SJCRH30 (cell line): Measurements from ENCODE around the gene CDH8. TPM values are rescaled to one million over a fixed set of nuclear protein-coding genes. Genes with fewer than 3 reads are reported as not detected.

Source experiments
- DNase-seq, 2 experiments: peaks; one replicate each; pipeline ENCODE4 v3.0.0-alpha.2; 2015 to 2020
- H3K27ac ChIP-seq: fragments of 250-450 bp; sonication (Bioruptor Pico); 2 replicates; pipeline ENCODE4 v1.5.1; 2020; ENCODE audit warnings: mild to moderate bottlenecking, moderate library complexity
- H3K27me3 ChIP-seq: fragments of 250-450 bp; sonication (Bioruptor Pico); 2 replicates; pipeline ENCODE4 v1.5.1; 2020; ENCODE audit warnings: mild to moderate bottlenecking, moderate library complexity
- H3K36me3 ChIP-seq: fragments of 250-450 bp; sonication (Bioruptor Pico); 2 replicates; pipeline ENCODE4 v1.5.1; 2020; ENCODE audit warnings: mild to moderate bottlenecking, moderate library complexity
- H3K4me1 ChIP-seq: fragments of 250-450 bp; sonication (Bioruptor Pico); 2 replicates; pipeline ENCODE4 v1.5.1; 2020; ENCODE audit warnings: mild to moderate bottlenecking, moderate library complexity
- H3K4me3 ChIP-seq: fragments of 250-450 bp; sonication (Bioruptor Pico); 2 replicates; pipeline ENCODE4 v1.5.1; 2020; ENCODE audit warnings: mild to moderate bottlenecking, moderate library complexity
- H3K9me3 ChIP-seq: fragments of 250-450 bp; sonication (Bioruptor Pico); replicated peaks from 2 replicates; pipeline ENCODE4 v1.5.1; 2020; ENCODE audit warnings: mild to moderate bottlenecking, moderate library complexity
- total RNA-seq: library from RNA; depleted of rRNA; stranded (reverse); fragments of >200 nt; shearing (Covaris generic); gene quantifications from 2 replicates; pipeline ENCODE4 v1.2.3, GENCODE V29; 2014; rRNA removed

Gene CDH8
- total RNA-seq = not detected in 2 replicates

- Histone ChIP-seq H3K4me1 (no peaks in the 10 kb centered on the region), H3K36me3 (no peaks in the 10 kb centered on the region), H3K27me3 (peaks cover 3% of the 10 kb centered on the region; the same call in 1 of the 2 replicates), H3K27ac (no peak within 1 kb of the TSS), H3K4me3 (no peak within 1 kb of the TSS), H3K9me3 (no peaks in the 10 kb centered on the region)
- no peak for DNase-seq
Observed at GRCh38 chr16:62036101-62036801, at the start of gene CDH8. Gene CDH8 (minus strand): TSS chr16:62036438. CDS start chr16:62021403, 15,035 bp downstream.

GRCh38 chr16:62079236-62079635, 43.0 kb upstream of the CDH8 start:
- H3K4me1 ChIP-seq = no peaks in the 10 kb centered on the region
- H3K27me3 ChIP-seq = no peaks in the 10 kb centered on the region; the same call in 1 of the 2 replicates
- H3K4me3 ChIP-seq = no peak overlapping the region
- no peak for DNase-seq
- no peaks in the 10 kb centered on the region for H3K9me3 ChIP-seq
- H3K36me3 ChIP-seq = no peaks in the 10 kb centered on the region
- no peak overlapping the region for H3K27ac ChIP-seq

- Histone ChIP-seq H3K27me3 (no peaks in the 10 kb centered on the region; the same call in 1 of the 2 replicates), H3K27ac (no peak overlapping the region), H3K4me1 (no peaks in the 10 kb centered on the region), H3K4me3 (no peak overlapping the region), H3K9me3 (no peaks in the 10 kb centered on the region), H3K36me3 (no peaks in the 10 kb centered on the region)
- peak; percentile 21 to 52 for DNase-seq
Observed at GRCh38 chr16:62077998-62078397, 41.8 kb upstream of the CDH8 start.

GRCh38 chr16:62076886-62077285, 40.6 kb upstream of the CDH8 start:
- no peak overlapping the region for H3K4me3 ChIP-seq
- H3K27me3 ChIP-seq = no peaks in the 10 kb centered on the region; the same call in 1 of the 2 replicates
- no peaks in the 10 kb centered on the region for H3K9me3 ChIP-seq
- DNase-seq = no peak
- H3K27ac ChIP-seq = no peak overlapping the region
- H3K36me3 ChIP-seq = no peaks in the 10 kb centered on the region
- H3K4me1 ChIP-seq = no peaks in the 10 kb centered on the region

GRCh38 chr16:62068747-62069146, 32.5 kb upstream of the CDH8 start:
- Histone ChIP-seq H3K27me3 (no peaks in the 10 kb centered on the region), H3K36me3 (no peaks in the 10 kb centered on the region), H3K27ac (no peak overlapping the region), H3K4me3 (no peak overlapping the region), H3K9me3 (no peaks in the 10 kb centered on the region), H3K4me1 (no peaks in the 10 kb centered on the region)
- peak; percentile 9 to 45 for DNase-seq

GRCh38 chr16:62067981-62068380, 31.7 kb upstream of the CDH8 start:
- Histone ChIP-seq H3K27ac (no peak overlapping the region), H3K4me1 (no peaks in the 10 kb centered on the region), H3K4me3 (no peak overlapping the region), H3K27me3 (no peaks in the 10 kb centered on the region), H3K9me3 (no peaks in the 10 kb centered on the region), H3K36me3 (no peaks in the 10 kb centered on the region)
- no peak for DNase-seq

GRCh38 chr16:62067182-62067581, 30.9 kb upstream of the CDH8 start:
- Histone ChIP-seq H3K27ac (no peak overlapping the region), H3K27me3 (no peaks in the 10 kb centered on the region), H3K9me3 (no peaks in the 10 kb centered on the region), H3K4me3 (no peak overlapping the region), H3K36me3 (no peaks in the 10 kb centered on the region), H3K4me1 (no peaks in the 10 kb centered on the region)
- DNase-seq = no peak

- H3K9me3 ChIP-seq = no peaks in the 10 kb centered on the region
- no peaks in the 10 kb centered on the region for H3K27me3 ChIP-seq
- no peak for DNase-seq
- no peaks in the 10 kb centered on the region for H3K4me1 ChIP-seq
- no peak overlapping the region for H3K27ac ChIP-seq
- no peak overlapping the region for H3K4me3 ChIP-seq
- H3K36me3 ChIP-seq = no peaks in the 10 kb centered on the region
Observed at GRCh38 chr16:62066747-62067146, 30.5 kb upstream of the CDH8 start.

GRCh38 chr16:62064173-62064572, 27.9 kb upstream of the CDH8 start:
- Histone ChIP-seq H3K4me1 (no peaks in the 10 kb centered on the region), H3K27ac (no peak overlapping the region), H3K9me3 (no peaks in the 10 kb centered on the region), H3K4me3 (no peak overlapping the region), H3K36me3 (no peaks in the 10 kb centered on the region), H3K27me3 (no peaks in the 10 kb centered on the region)
- no peak for DNase-seq

- H3K4me1 ChIP-seq = no peaks in the 10 kb centered on the region
Observed at GRCh38 chr16:62060089-62060488, 23.9 kb upstream of the CDH8 start.

GRCh38 chr16:62059527-62059926, 23.3 kb upstream of the CDH8 start:
- Histone ChIP-seq H3K27ac (no peak overlapping the region), H3K4me3 (no peak overlapping the region), H3K9me3 (no peaks in the 10 kb centered on the region), H3K36me3 (no peaks in the 10 kb centered on the region), H3K27me3 (0 out of 2 replicates have a peak, but pooled peaks cover 2% of the 10 kb centered on the region), H3K4me1 (no peaks in the 10 kb centered on the region)
- DNase-seq = no peak

More at GRCh38 chr16:62060089-62060488, 23.9 kb upstream of the CDH8 start:
- Histone ChIP-seq H3K27me3 (no peaks in the 10 kb centered on the region), H3K27ac (no peak overlapping the region), H3K9me3 (no peaks in the 10 kb centered on the region), H3K4me3 (no peak overlapping the region), H3K36me3 (no peaks in the 10 kb centered on the region)
- no peak for DNase-seq

- DNase-seq = no peak
- H3K4me3 ChIP-seq = no peak overlapping the region
- H3K27ac ChIP-seq = no peak overlapping the region
- H3K27me3 ChIP-seq = 0 out of 2 replicates have a peak, but pooled peaks cover 2% of the 10 kb centered on the region
- H3K4me1 ChIP-seq = no peaks in the 10 kb centered on the region
- H3K36me3 ChIP-seq = no peaks in the 10 kb centered on the region
- no peaks in the 10 kb centered on the region for H3K9me3 ChIP-seq
Observed at GRCh38 chr16:62058412-62058811, 22.2 kb upstream of the CDH8 start.

GRCh38 chr16:62051942-62052341, 15.7 kb upstream of the CDH8 start:
- Histone ChIP-seq H3K36me3 (no peaks in the 10 kb centered on the region), H3K27ac (no peak overlapping the region), H3K9me3 (no peaks in the 10 kb centered on the region), H3K4me3 (no peak overlapping the region), H3K27me3 (0 out of 2 replicates have a peak, but pooled peaks cover 2% of the 10 kb centered on the region), H3K4me1 (no peaks in the 10 kb centered on the region)
- DNase-seq = no peak

GRCh38 chr16:62050793-62051192, 14.6 kb upstream of the CDH8 start:
- H3K4me3 ChIP-seq = no peak overlapping the region
- no peak overlapping the region for H3K27ac ChIP-seq
- H3K27me3 ChIP-seq = 0 out of 2 replicates have a peak, but pooled peaks cover 2% of the 10 kb centered on the region
- no peaks in the 10 kb centered on the region for H3K4me1 ChIP-seq
- no peaks in the 10 kb centered on the region for H3K36me3 ChIP-seq
- H3K9me3 ChIP-seq = no peaks in the 10 kb centered on the region
- DNase-seq = no peak

GRCh38 chr16:62046801-62047200, 10.6 kb upstream of the CDH8 start:
- DNase-seq = no peak
- Histone ChIP-seq H3K27ac (no peak overlapping the region), H3K9me3 (no peaks in the 10 kb centered on the region), H3K4me3 (no peak overlapping the region), H3K27me3 (no peaks in the 10 kb centered on the region), H3K36me3 (no peaks in the 10 kb centered on the region), H3K4me1 (no peaks in the 10 kb centered on the region)

- no peak overlapping the region for H3K4me3 ChIP-seq
- DNase-seq = peak in 1 of 2 experiments; percentile 21
- no peaks in the 10 kb centered on the region for H3K4me1 ChIP-seq
- H3K36me3 ChIP-seq = no peaks in the 10 kb centered on the region
- H3K27me3 ChIP-seq = 0 out of 2 replicates have a peak, but pooled peaks cover 3% of the 10 kb centered on the region
- no peaks in the 10 kb centered on the region for H3K9me3 ChIP-seq
- H3K27ac ChIP-seq = no peak overlapping the region
Observed at GRCh38 chr16:62041401-62041800, 5.2 kb upstream of the CDH8 start.
